Kidney epithelial cell (primary cell): ENCODE data around the gene SAMM50. TPM values are rescaled to one million over a fixed set of nuclear protein-coding genes. Genes with fewer than 3 reads are reported as not detected.

Experiments
- DNase-seq: peaks from one replicate; pipeline ENCODE4 v3.0.0-alpha.2; 2010; ENCODE audit warnings: low read depth
- H3K27me3 ChIP-seq: 2 replicates; pipeline ENCODE4 v1.6.0; 2011; ENCODE audit warnings: low read length; ENCODE audit not compliant: control insufficient read depth, insufficient read depth
- H3K36me3 ChIP-seq: 2 replicates; pipeline ENCODE4 v1.5.1; 2011; ENCODE audit warnings: low read length; ENCODE audit not compliant: control insufficient read depth, insufficient read depth
- H3K4me3 ChIP-seq: 2 replicates; pipeline ENCODE4 v1.5.1; 2011; ENCODE audit warnings: low read depth, mild to moderate bottlenecking, control low read depth, low read length
- CTCF ChIP-seq: IDR thresholded peaks from 2 replicates; pipeline ENCODE4 v1.5.1; 2011; ENCODE audit warnings: mild to moderate bottlenecking, moderate library complexity, low read length, control low read depth, inconsistent platforms; ENCODE audit not compliant: insufficient read depth, poor library complexity, severe bottlenecking
- total RNA-seq: library from RNA; depleted of rRNA; stranded (reverse); fragments of >200 nt; gene quantifications from 2 replicates; pipeline ENCODE4 v1.2.3, GENCODE V29; 2015

The SAMM50 gene
- total RNA-seq, 1 donor from 2014 or later, result 41.4 TPM

DNA sequence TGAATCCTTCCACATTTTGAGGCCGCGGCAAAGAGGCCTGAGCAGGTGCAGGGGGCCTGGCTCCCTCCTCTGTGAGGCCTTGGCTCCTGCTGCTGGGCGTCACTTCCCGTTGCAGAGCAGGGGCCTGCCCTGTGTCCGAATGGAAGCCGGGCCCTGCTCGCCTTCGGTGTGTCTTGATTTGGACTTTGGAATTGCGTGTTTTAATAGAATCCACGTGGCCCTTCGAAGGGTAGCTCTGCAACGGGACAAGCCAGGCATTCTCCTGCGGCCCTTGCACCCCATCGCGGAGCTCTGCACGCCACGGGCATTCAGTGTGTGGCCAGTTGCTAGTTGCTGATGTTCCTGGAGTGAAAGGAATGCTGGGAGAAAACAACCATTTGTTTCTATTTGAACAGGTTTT is 25.8 kb downstream of the SAMM50 start:
- no peak overlapping the region for H3K4me3 ChIP-seq
- H3K27me3 ChIP-seq, result no peaks in the 10 kb centered on the region
- H3K36me3 ChIP-seq, result peaks cover 3% of the 10 kb centered on the region
- TF ChIP-seq CTCF, result no peak
- no peak for DNase-seq

DNA sequence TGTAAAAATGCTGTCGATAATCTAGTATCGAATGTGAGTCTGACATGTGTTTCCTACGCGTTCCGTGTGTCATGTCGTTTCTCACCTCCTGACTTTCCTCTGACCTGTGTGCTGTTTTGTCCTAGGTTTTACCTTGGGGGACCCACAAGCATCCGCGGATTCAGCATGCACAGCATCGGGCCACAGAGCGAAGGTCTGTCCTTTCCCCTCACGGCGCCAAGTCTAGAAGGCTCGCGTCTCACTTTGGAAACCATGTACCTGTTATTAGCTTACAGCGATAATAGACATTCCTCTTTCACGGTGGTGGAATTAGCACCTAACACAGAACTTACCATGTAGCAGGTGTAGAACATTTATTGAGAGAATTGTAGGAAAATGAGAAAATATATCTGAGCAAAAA is 28.6 kb downstream of the SAMM50 start:
- H3K36me3 ChIP-seq, result peaks cover 4% of the 10 kb centered on the region
- DNase-seq, result no peak
- no peak overlapping the region for H3K4me3 ChIP-seq
- H3K27me3 ChIP-seq, result no peaks in the 10 kb centered on the region
- TF ChIP-seq CTCF, result no peak

GRCh38 chr22:43985532-43985931 is 30.3 kb downstream of the SAMM50 start:
- H3K36me3 ChIP-seq, result peaks cover 3% of the 10 kb centered on the region
- no peak overlapping the region for H3K4me3 ChIP-seq
- DNase-seq, result no peak
- no peaks in the 10 kb centered on the region for H3K27me3 ChIP-seq
- no peak for TF ChIP-seq CTCF

GRCh38 chr22:43988116-43988820 is 33.0 kb downstream of the SAMM50 start:
- DNase-seq, result no peak
- no peak for TF ChIP-seq CTCF
- H3K27me3 ChIP-seq, result no peaks in the 10 kb centered on the region
- H3K36me3 ChIP-seq, result peaks cover 3% of the 10 kb centered on the region
- no peak overlapping the region for H3K4me3 ChIP-seq

DNA sequence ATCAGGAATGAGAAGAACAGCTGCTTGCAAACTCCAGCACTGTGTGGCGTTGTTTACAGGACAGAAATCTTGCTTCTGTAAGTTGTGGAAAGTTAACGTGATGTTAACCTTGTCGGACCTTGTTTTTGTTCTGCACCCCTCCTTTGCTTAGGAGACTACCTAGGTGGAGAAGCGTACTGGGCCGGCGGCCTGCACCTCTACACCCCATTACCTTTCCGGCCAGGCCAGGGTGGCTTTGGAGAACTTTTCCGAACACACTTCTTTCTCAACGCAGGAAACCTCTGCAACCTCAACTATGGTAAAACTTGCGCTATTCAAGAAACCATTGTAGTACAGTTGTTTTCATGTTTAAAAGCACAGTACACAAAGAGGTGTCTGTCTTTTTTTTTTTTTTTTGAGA is 33.7 kb downstream of the SAMM50 start:
- Histone ChIP-seq H3K36me3 (peaks cover 3% of the 10 kb centered on the region), H3K27me3 (no peaks in the 10 kb centered on the region), H3K4me3 (no peak overlapping the region)
- TF ChIP-seq CTCF, result no peak
- DNase-seq, result no peak

DNA sequence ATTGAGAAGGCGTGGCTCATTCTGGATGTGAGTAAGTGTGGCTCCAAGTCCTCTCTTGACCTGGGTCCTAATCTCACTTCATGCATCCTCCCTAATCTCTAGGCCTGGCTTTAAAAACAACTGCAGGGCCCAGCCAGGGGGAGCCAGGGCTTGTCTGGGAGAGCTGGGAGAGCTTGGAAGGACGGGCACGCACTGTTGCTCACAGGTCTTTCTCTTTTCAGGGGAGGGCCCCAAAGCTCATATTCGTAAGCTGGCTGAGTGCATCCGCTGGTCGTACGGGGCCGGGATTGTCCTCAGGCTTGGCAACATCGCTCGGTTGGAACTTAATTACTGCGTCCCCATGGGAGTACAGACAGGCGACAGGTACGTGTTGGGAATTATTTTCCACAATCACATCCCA is 34.8 kb downstream of the SAMM50 start:
- Histone ChIP-seq H3K4me3 (no peak overlapping the region), H3K27me3 (no peaks in the 10 kb centered on the region), H3K36me3 (peaks cover 5% of the 10 kb centered on the region)
- DNase-seq, result no peak
- no peak for TF ChIP-seq CTCF
